GM13977 (cell line): ENCODE measurements around the gene IFFO2.

Experiments used
- DNase-seq: peaks from one replicate; pipeline ENCODE4 v3.0.0; 2012; ENCODE audit warnings: low spot score
- in situ Hi-C: fragments of 300-500 bp; cut with MboI; formaldehyde crosslinking; loops from one replicate; pipeline ENCODE4 v1.12.0; 2022; ENCODE audit warnings: low sequenced_read_pairs, low pct_unique_long_range_greater_than_20kb, mixed read lengths, inconsistent platforms; ENCODE audit not compliant: unreplicated experiment
- TF ChIP-seq, protein P1 (sequence below): IDR thresholded peaks from 2 replicates; pipeline ENCODE4 v1.5.1; 2012; ENCODE audit warnings: mild to moderate bottlenecking, control low read depth; ENCODE audit not compliant: insufficient read depth; ENCODE audit errors: extremely low read depth, missing control alignments

The IFFO2 gene

DNA sequence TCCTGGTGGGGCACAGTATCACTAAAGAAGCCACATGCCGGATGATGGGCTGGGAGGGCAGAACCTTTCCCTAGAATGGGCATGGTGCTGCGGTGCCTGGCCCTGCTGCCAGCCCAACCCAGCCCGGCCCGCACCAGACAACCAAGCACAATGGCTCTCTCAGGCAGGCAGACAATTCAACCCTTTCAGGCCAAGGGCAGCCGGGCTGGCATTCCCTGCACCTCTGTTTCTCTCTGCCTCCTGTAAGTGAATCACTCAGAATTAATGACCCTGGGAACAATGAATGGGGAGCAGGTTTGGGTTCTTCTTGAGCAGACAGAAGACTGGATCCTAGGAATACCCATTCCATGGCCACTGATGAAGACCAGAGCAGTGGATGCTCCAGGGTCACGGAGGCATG lies 41.0 kb upstream of the IFFO2 start:
- in situ Hi-C loops, result no loop called here
- DNase-seq, result no peak
- TF ChIP-seq, protein P1, sequence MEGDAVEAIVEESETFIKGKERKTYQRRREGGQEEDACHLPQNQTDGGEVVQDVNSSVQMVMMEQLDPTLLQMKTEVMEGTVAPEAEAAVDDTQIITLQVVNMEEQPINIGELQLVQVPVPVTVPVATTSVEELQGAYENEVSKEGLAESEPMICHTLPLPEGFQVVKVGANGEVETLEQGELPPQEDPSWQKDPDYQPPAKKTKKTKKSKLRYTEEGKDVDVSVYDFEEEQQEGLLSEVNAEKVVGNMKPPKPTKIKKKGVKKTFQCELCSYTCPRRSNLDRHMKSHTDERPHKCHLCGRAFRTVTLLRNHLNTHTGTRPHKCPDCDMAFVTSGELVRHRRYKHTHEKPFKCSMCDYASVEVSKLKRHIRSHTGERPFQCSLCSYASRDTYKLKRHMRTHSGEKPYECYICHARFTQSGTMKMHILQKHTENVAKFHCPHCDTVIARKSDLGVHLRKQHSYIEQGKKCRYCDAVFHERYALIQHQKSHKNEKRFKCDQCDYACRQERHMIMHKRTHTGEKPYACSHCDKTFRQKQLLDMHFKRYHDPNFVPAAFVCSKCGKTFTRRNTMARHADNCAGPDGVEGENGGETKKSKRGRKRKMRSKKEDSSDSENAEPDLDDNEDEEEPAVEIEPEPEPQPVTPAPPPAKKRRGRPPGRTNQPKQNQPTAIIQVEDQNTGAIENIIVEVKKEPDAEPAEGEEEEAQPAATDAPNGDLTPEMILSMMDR, result no peak

DNA sequence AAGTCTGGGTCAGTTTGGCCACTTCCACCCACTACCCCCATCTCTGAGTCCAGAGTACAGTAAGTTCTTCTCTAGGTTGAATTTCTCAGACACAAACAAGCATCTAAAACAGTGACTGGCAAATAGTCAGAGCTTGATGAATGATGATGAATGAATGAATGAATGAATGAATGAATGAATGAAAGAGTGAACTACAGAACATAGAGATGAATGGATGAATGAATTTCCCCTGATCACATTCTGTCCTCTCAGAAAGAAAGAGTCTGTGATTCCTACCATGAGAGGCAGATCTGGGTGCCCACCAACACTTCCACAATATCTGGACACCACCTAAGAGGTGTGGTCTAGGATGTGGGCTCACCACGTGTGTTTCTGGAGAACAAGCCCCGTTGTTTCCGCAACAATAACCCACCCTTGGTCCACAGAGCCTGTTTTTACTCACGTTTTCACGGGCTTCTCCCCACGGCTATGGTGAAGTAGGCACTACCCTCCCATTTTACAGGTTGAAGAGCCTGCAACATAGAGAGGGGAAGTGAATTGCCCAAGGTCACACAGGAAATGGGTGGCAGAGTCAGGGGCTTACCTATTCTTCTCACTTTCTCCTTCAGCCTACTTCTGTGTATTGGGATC lies 40.2 kb upstream of the IFFO2 start:
- in situ Hi-C loops, result no loop called here
- DNase-seq, result no peak
- TF ChIP-seq, protein P1, result no peak

DNA sequence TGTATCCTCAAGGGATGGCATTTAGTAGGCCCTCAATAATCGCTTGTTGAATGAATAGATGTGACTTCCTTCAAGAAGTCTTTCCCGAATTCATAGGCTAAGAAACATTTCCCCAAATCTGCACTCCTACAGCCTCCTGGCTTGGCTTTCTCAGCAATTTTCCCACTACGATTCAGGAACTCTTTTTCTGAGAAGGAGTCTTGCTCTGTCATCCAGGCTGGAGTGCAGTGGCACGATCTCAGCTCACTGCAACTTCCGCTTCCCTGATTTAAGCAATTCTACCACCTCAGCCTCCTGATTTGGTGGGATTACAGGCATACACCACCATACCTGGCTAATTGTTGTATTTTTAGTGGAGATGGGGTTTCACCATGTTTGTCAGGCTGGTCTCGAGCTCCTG lies 37.9 kb upstream of the IFFO2 start:
- TF ChIP-seq, protein P1, result no peak
- in situ Hi-C loops, result no loop called here
- DNase-seq, result no peak

DNA sequence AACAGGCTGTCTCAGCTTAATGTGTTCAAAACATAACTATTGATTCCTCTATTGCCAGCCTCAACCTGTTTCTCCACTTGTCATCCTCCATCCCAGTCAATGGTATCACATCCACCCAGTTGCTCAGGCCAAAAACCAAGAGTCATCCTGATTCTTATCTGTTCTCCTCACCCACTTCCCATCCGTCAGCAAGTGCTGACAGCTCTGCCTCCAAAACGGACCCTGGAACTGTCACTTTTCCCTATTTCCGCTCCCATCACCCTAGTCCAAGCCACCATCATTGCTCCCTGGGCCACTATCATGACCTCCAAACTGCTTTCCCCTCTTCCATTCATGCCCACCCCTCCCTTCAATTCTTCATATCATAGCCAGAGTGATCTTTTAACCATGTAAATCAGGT lies 36.2 kb upstream of the IFFO2 start:
- TF ChIP-seq, protein P1, result no peak
- in situ Hi-C loops, result no loop called here
- DNase-seq, result no peak

DNA sequence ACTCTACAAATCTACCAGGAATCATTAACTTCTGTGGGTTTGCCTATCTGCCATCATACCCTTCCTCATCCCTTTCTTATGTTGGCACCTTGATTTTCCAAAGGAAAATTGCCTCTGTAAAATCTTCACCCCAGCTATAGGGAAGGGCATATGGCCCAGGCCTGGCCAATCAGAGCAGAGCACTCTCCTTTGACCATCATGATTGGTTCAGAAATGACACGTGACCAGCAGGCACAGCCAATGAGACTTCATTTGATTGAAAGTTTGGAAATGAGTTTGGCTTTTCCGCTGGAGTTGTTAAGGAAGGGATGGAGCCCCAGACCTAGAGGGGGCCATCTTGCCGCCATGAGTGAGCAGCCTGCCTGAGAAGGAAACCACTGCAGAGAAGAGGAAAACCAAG lies 35.1 kb upstream of the IFFO2 start:
- in situ Hi-C loops, result no loop called here
- no peak for DNase-seq
- TF ChIP-seq, protein P1, result no peak

DNA sequence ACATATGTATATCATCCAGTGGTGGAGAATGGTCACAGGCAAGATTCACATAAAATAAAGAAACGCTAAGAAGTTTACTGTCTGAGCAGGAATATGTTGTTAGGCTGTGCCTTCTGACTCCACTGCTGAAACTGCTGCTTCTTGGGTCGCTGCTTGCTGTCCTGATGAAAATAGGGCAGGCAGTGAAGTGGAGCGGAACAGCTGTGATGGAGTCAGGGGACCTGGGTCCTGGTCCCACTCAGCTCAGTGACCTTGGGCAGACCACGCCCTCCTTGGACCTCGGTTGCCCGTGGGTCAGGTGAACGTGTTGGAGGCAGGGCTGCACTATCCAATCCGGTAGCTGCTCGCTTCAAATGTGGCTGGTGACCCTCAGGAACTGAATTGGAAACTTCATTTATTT lies 33.4 kb upstream of the IFFO2 start:
- DNase-seq, result no peak
- in situ Hi-C loops, result no loop called here
- TF ChIP-seq, protein P1, result no peak
